Neural cell (in vitro differentiated cells): ENCODE measurements around the gene PCSK1N. TPM values are rescaled to one million over a fixed set of nuclear protein-coding genes. Genes with fewer than 3 reads are reported as not detected.

Experiments
- H2AFZ ChIP-seq: fragments of 200-600, 300-800 bp; sonication (generic), shearing (Covaris generic); 2 replicates; pipeline ENCODE4 v1.6.0; 2014; ENCODE audit warnings: low read depth, mild to moderate bottlenecking, antibody characterized with exemption, low read length, moderate library complexity
- H3F3A ChIP-seq: fragments of 200-600 bp; shearing (Covaris generic); 2 replicates; pipeline ENCODE4 v1.6.1; 2016; ENCODE audit warnings: mild to moderate bottlenecking, moderate library complexity, mixed read lengths, antibody characterized with exemption, low read length; ENCODE audit not compliant: insufficient read depth, poor library complexity, severe bottlenecking
- H3K27ac ChIP-seq: fragments of 200-600, 300-800 bp; sonication (generic), shearing (Covaris generic); 2 replicates; pipeline ENCODE4 v1.5.1; 2014; ENCODE audit warnings: mild to moderate bottlenecking, low read length, moderate library complexity
- H3K27me3 ChIP-seq: fragments of 300-800, 200-600 bp; sonication (generic), shearing (Covaris generic); 2 replicates; pipeline ENCODE4 v1.6.0; 2014; ENCODE audit warnings: mild to moderate bottlenecking, low read depth, low read length, moderate library complexity; ENCODE audit not compliant: insufficient read depth
- H3K36me3 ChIP-seq: fragments of 300-800, 200-600 bp; sonication (generic), shearing (Covaris generic); 2 replicates; pipeline ENCODE4 v1.5.1; 2014; ENCODE audit warnings: mild to moderate bottlenecking, antibody characterized with exemption, low read length, moderate library complexity; ENCODE audit not compliant: insufficient read depth
- H3K4me2 ChIP-seq: fragments of 300-800, 200-600 bp; sonication (generic), shearing (Covaris generic); 2 replicates; pipeline ENCODE4 v1.6.0; 2014; ENCODE audit warnings: mild to moderate bottlenecking, low read length
- H3K4me3 ChIP-seq: fragments of 300-800, 200-600 bp; sonication (generic), shearing (Covaris generic); 2 replicates; pipeline ENCODE4 v1.5.1; 2014; ENCODE audit warnings: mild to moderate bottlenecking, low read length, moderate library complexity
- H3K79me2 ChIP-seq: fragments of 200-600 bp; shearing (Covaris generic); replicated peaks from 2 replicates; pipeline ENCODE4 v1.6.0; 2014; ENCODE audit warnings: mild to moderate bottlenecking, low read length, moderate library complexity; ENCODE audit not compliant: insufficient read depth
- H3K9ac ChIP-seq: fragments of 300-800, 200-600 bp; sonication (generic), shearing (Covaris generic); 2 replicates; pipeline ENCODE4 v1.6.1; 2016; ENCODE audit warnings: mild to moderate bottlenecking, low read length, mixed read lengths
- H3K9me2 ChIP-seq: fragments of 200-600 bp; shearing (Covaris generic); 2 replicates; pipeline ENCODE4 v1.6.1; 2016; ENCODE audit warnings: mild to moderate bottlenecking, low read length, mixed read lengths; ENCODE audit not compliant: insufficient read depth
- H3K9me3 ChIP-seq: fragments of 200-600, 300-800 bp; sonication (generic), shearing (Covaris generic); 2 replicates; pipeline ENCODE4 v1.6.1; 2016; ENCODE audit warnings: mild to moderate bottlenecking, mixed run types, low read length, moderate library complexity, mixed read lengths
- H4K20me1 ChIP-seq: fragments of 200-600 bp; shearing (Covaris generic); 2 replicates; pipeline ENCODE4 v1.6.1; 2016; ENCODE audit warnings: mild to moderate bottlenecking, mixed run types; ENCODE audit not compliant: insufficient read depth
- CTCF ChIP-seq: fragments of 450-650 bp; IDR thresholded peaks from 2 replicates; pipeline ENCODE4 v1.5.1; 2014; ENCODE audit warnings: antibody characterized with exemption, mild to moderate bottlenecking, moderate library complexity; ENCODE audit not compliant: poor library complexity, severe bottlenecking
- EP300 ChIP-seq: fragments of 450-650 bp; conservative IDR thresholded peaks from 2 replicates; pipeline ENCODE4 v1.6.1; 2014; ENCODE audit warnings: antibody characterized with exemption, mild to moderate bottlenecking, moderate library complexity; ENCODE audit not compliant: poor library complexity, severe bottlenecking
- EZH2 ChIP-seq: fragments of 200-600, 300-800 bp; shearing (Covaris generic), sonication (generic); IDR thresholded peaks from 2 replicates; pipeline ENCODE4 v1.6.1; 2014; ENCODE audit warnings: antibody characterized with exemption, low read length, borderline replicate concordance, mild to moderate bottlenecking; ENCODE audit not compliant: insufficient read depth, poor library complexity, severe bottlenecking
- MXI1 ChIP-seq: fragments of 450-650 bp; conservative IDR thresholded peaks from 2 replicates; pipeline ENCODE4 v1.6.1; 2014; ENCODE audit warnings: antibody characterized with exemption, mild to moderate bottlenecking; ENCODE audit not compliant: poor library complexity, severe bottlenecking
- POLR2AphosphoS5 ChIP-seq: IDR thresholded peaks from 2 replicates; pipeline ENCODE4 v1.6.1; 2012
- RAD21 ChIP-seq: fragments of 450-650 bp; conservative IDR thresholded peaks from 2 replicates; pipeline ENCODE4 v1.6.1; 2014; ENCODE audit warnings: antibody characterized with exemption, mild to moderate bottlenecking, moderate library complexity
- REST ChIP-seq: IDR thresholded peaks from 2 replicates; pipeline ENCODE4 v1.6.1; 2012; ENCODE audit warnings: borderline replicate concordance
- SMC3 ChIP-seq: fragments of 450-650 bp; conservative IDR thresholded peaks from 2 replicates; pipeline ENCODE4 v1.6.1; 2014; ENCODE audit warnings: antibody characterized with exemption, mild to moderate bottlenecking, moderate library complexity; ENCODE audit not compliant: poor library complexity
- TAF1 ChIP-seq: IDR thresholded peaks from 2 replicates; pipeline ENCODE4 v1.6.1; 2012; ENCODE audit warnings: low read depth
- polyA plus RNA-seq: library from polyadenylated mRNA; depleted of rRNA; stranded (reverse); fragments of >200 nt; gene quantifications from 2 replicates; pipeline ENCODE4 v1.2.3, GENCODE V29; 2014

The PCSK1N gene
- polyA plus RNA-seq, 1 donor from 2014 or later, result 232 TPM

DNA sequence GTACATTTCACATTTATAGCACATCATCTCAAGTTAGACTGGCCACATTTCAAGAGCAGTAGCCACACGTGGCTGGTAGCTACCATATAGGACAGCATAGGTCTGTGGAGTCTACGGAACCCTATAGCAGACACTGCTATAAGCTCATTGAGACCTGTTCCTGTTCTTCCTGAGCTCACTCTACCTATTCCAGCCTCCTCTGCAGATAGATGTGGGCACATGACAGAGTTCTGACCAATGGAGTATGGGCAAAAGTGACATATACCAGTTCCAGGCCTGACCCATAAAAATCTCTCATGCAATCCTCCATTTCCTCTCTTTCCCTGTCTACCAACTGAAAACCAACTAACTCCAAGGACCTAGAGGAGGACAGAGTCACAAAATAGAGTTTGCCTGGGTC is 37.1 kb downstream of the PCSK1N start:
- Histone ChIP-seq H3K4me2 (no peak overlapping the region), H3F3A (no peaks in the 10 kb centered on the region), H3K27ac (no peak overlapping the region), H3K36me3 (no peaks in the 10 kb centered on the region), H3K9ac (no peak overlapping the region), H3K4me3 (no peak overlapping the region), H3K9me3 (no peaks in the 10 kb centered on the region), H3K27me3 (no peaks in the 10 kb centered on the region), H4K20me1 (no peaks in the 10 kb centered on the region), H3K9me2 (no peaks in the 10 kb centered on the region), H3K79me2 (no peaks in the 10 kb centered on the region), H2AFZ (no peak overlapping the region)
- TF ChIP-seq RAD21 (no peak), MXI1 (no peak), REST (no peak), CTCF (no peak), SMC3 (no peak), TAF1 (no peak), EZH2 (no peak), POLR2AphosphoS5 (no peak), EP300 (no peak)

DNA sequence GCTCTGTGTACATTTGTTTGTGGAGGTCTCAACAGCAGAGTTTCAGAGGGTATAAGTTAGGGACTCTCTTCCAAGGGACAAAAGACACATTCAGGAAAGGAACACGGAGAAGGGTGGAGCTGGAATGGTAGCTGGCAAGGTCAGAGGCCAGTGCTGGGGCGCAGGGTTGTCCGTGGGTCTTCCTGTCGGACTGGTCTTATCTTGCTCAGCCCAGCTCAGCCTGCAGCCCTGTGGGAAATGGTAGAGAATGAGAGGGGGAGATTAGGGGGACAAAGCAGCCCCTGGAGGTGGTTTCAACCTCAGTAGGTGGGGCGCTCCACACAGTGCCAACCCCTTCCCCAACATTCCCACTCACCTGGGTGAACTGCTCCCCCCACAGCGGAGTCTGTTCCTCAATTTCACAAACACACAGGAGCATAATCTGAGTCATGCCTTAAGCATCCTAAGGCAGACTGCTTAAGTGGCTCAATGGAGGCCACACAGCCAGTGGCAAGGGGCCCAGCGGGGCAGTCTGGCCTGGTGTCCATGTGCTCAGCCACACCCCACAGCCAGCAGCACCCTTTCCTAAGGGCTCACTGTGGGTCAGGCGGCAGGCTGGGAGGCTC is 40.4 kb downstream of the PCSK1N start:
- Histone ChIP-seq H3K9ac (no peak overlapping the region), H3K9me3 (no peaks in the 10 kb centered on the region), H3K4me2 (no peak overlapping the region), H3K79me2 (no peaks in the 10 kb centered on the region), H3K9me2 (no peaks in the 10 kb centered on the region), H3F3A (no peaks in the 10 kb centered on the region), H4K20me1 (no peaks in the 10 kb centered on the region), H3K36me3 (no peaks in the 10 kb centered on the region), H3K27ac (no peak overlapping the region), H3K4me3 (no peak overlapping the region), H3K27me3 (no peaks in the 10 kb centered on the region), H2AFZ (no peak overlapping the region)
- TF ChIP-seq SMC3, result no peak
- TF ChIP-seq EP300, result no peak
- TF ChIP-seq RAD21, result no peak
- no peak for TF ChIP-seq TAF1
- TF ChIP-seq EZH2, result no peak
- TF ChIP-seq CTCF, result no peak
- TF ChIP-seq MXI1, result no peak
- no peak for TF ChIP-seq REST
- no peak for TF ChIP-seq POLR2AphosphoS5
